Lung (tissue), 12 donors: Measurements from ENCODE around the gene CBLB. TPM values are rescaled to one million over a fixed set of nuclear protein-coding genes. Genes with fewer than 3 reads are reported as not detected.

Experiments used
- ATAC-seq: fragments of 200-7000 bp; cut with Tn5 transposase; one replicate; pipeline ENCODE4 v1.9.1; 2020; ENCODE audit warnings: moderate number of reproducible peaks; ENCODE audit not compliant: insufficient read depth, low FRiP score
- DNase-seq, 3 donors: peaks; one replicate each; pipeline ENCODE4 v3.0.0-alpha.2; 2013 to 2017
- H3K27ac ChIP-seq, 2 donors: one replicate each; pipeline ENCODE4 v1.5.1; 2013; ENCODE audit warnings: mild to moderate bottlenecking in 2 of 2, moderate library complexity in 2 of 2, control low read depth in 1 of 2, inconsistent platforms in 1 of 2, low read depth in 1 of 2, low read length in 1 of 2
- H3K27me3 ChIP-seq, 3 donors: one replicate each; pipeline ENCODE4 v1.5.1; 2013; ENCODE audit warnings: low read length in 2 of 3; ENCODE audit not compliant: control insufficient read depth in 3 of 3, insufficient read depth in 3 of 3
- H3K36me3 ChIP-seq, 4 donors: one replicate each; pipeline ENCODE4 v1.5.1; 2013; ENCODE audit warnings: low read length in 4 of 4, mild to moderate bottlenecking in 1 of 4, moderate library complexity in 1 of 4; ENCODE audit not compliant: control insufficient read depth in 4 of 4, insufficient read depth in 4 of 4
- H3K4me1 ChIP-seq, 5 donors: one replicate each; pipeline ENCODE4 v1.5.1; 2013; ENCODE audit warnings: low read length in 5 of 5, mild to moderate bottlenecking in 2 of 5, moderate library complexity in 1 of 5; ENCODE audit not compliant: control insufficient read depth in 5 of 5, insufficient read depth in 5 of 5
- H3K4me3 ChIP-seq: one replicate; pipeline ENCODE4 v1.5.1; 2013; ENCODE audit warnings: mild to moderate bottlenecking, control low read depth, moderate library complexity
- H3K9ac ChIP-seq, 2 donors: one replicate each; pipeline ENCODE4 v1.5.1; 2013; ENCODE audit warnings: low read length in 2 of 2, control low read depth in 1 of 2; ENCODE audit not compliant: insufficient read depth in 1 of 2
- H3K9me3 ChIP-seq, 4 donors: one replicate each; pipeline ENCODE4 v1.5.1; 2013; ENCODE audit warnings: low read length in 3 of 4, mild to moderate bottlenecking in 1 of 4, moderate library complexity in 1 of 4; ENCODE audit not compliant: control insufficient read depth in 4 of 4, insufficient read depth in 3 of 4
- WGBS, 2 donors: extraction: QIAGEN DNeasy Blood & Tissue Kit; methylation state at CpG; one replicate each; pipeline ENCODE4 v1.1.7; 2013; 5-methylcytosine and 5-hydroxymethylcytosine counted together
- polyA plus RNA-seq, 2 donors: library from polyadenylated mRNA; stranded (reverse); fragments of 200-250 nt; gene quantifications; one replicate each; pipeline ENCODE4 v1.2.1, GENCODE V29; 2013
- total RNA-seq, 2 donors: library from RNA; depleted of rRNA in 1 of 2; stranded (reverse); fragments of >200 nt in 1 of 2; gene quantifications; one replicate each; pipeline ENCODE4 v1.2.1, GENCODE V29; 2014 to 2021
- TF ChIP-seq, protein P1 (sequence below): IDR thresholded peaks from 2 replicates; pipeline ENCODE4 v1.5.1; 2012; ENCODE audit warnings: mild to moderate bottlenecking; ENCODE audit errors: control extremely low read depth, extremely low read depth
- donor health status: control.
- donor health status: control.
- donor health status: Bipolar disorder and iron deficiency.
- donor health status: healthy.
- donor health status: DM: yes; HTN: yes; CAD: no.

Gene CBLB
- total and polyA plus RNA-seq, 4 donors, result 7.2 to 124 (median 24.6) TPM

DNA sequence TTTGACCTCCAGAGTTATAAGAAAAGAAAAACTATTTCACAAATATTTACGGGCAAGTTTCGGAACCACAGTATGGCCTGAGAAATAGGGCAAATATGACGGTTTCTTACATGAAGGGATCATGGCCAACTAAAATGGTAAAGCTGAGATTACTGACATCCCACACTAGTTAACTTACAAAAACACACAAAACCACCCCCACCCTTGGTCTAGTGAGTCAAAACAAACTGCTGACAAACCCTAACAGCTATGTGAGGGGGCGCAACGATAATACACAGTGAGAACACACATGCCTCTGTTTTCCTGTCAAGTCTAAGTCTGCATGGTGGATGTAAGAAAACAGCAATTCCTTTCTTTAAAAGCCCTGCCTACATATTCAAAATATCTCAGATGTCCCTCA, 32.3 kb downstream of the CBLB start:
- Histone ChIP-seq H3K27ac (peak overlapping the region in 1 of 2 donors; percentile 68), H3K9ac (no peak overlapping the region), H3K4me1 (peaks cover 0 to 28% (median 9%) of the 10 kb centered on the region in 5 donors), H3K36me3 (peaks cover 0 to 12% (median 5%) of the 10 kb centered on the region in 4 donors), H3K9me3 (no peaks in the 10 kb centered on the region), H3K27me3 (no peaks in the 10 kb centered on the region), H3K4me3 (no peak overlapping the region)
- TF ChIP-seq, protein P1, sequence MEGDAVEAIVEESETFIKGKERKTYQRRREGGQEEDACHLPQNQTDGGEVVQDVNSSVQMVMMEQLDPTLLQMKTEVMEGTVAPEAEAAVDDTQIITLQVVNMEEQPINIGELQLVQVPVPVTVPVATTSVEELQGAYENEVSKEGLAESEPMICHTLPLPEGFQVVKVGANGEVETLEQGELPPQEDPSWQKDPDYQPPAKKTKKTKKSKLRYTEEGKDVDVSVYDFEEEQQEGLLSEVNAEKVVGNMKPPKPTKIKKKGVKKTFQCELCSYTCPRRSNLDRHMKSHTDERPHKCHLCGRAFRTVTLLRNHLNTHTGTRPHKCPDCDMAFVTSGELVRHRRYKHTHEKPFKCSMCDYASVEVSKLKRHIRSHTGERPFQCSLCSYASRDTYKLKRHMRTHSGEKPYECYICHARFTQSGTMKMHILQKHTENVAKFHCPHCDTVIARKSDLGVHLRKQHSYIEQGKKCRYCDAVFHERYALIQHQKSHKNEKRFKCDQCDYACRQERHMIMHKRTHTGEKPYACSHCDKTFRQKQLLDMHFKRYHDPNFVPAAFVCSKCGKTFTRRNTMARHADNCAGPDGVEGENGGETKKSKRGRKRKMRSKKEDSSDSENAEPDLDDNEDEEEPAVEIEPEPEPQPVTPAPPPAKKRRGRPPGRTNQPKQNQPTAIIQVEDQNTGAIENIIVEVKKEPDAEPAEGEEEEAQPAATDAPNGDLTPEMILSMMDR, result no peak
- DNase-seq (no peak), ATAC-seq (no peak)
- WGBS, 2 donors, result 76 to 87% methylated on average over 5 of the region's 5 CpGs

DNA sequence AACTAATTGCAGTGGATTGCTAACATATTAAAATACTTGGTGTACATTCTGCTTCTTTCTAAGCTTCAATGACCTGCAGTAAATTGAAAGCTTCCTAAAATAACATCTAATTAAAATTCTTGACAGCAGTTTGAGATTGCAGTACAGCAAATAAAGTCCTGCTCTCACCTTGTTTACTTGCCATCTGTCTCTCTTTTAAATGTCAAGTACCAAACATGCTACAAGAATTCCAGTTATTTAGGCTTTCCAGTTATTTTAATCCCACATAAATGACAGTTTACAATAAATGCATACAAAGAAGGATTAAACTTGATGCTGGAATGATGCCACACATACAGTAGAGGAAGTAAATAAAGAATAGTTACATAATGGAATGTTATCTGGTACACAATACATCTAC, 33.2 kb downstream of the CBLB start:
- TF ChIP-seq, protein P1, result no peak
- H3K9me3 ChIP-seq, result no peaks in the 10 kb centered on the region
- H3K27ac ChIP-seq, result no peak overlapping the region
- no peaks in the 10 kb centered on the region for H3K27me3 ChIP-seq
- peaks cover 0 to 32% (median 9%) of the 10 kb centered on the region in 5 donors for H3K4me1 ChIP-seq
- DNase-seq (no peak), ATAC-seq (no peak)
- no peak overlapping the region for H3K9ac ChIP-seq
- no peak overlapping the region for H3K4me3 ChIP-seq
- peaks cover 0 to 16% (median 6%) of the 10 kb centered on the region in 4 donors for H3K36me3 ChIP-seq

DNA sequence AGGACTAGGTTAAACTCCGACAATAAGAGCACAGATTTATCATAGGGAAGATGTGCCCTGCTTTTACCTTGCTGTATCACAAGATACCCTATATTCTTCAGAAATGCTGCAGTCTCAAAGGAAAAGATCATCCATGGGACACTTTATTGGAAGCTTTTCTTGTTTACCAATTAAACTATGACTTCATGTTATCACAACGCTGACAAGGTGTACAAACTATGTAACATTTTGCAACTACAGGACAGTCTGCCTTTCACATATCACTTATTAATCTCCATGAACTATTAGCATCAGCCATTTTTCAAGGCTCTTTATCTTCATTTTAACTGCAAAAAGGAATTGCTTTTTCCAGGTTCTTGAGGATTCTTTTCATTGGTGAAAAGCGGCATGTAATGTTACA, 34.0 kb downstream of the CBLB start:
- Histone ChIP-seq H3K27me3 (no peaks in the 10 kb centered on the region), H3K36me3 (peaks cover 0 to 16% (median 6%) of the 10 kb centered on the region in 4 donors), H3K4me1 (peaks cover 0 to 33% (median 9%) of the 10 kb centered on the region in 5 donors), H3K9ac (no peak overlapping the region), H3K4me3 (no peak overlapping the region), H3K9me3 (no peaks in the 10 kb centered on the region), H3K27ac (no peak overlapping the region)
- TF ChIP-seq, protein P1, result no peak
- WGBS, 2 donors, result 94 to 97% methylated on average over 3 of the region's 3 CpGs
- ATAC-seq, result no peak
- DNase-seq, result no peak

DNA sequence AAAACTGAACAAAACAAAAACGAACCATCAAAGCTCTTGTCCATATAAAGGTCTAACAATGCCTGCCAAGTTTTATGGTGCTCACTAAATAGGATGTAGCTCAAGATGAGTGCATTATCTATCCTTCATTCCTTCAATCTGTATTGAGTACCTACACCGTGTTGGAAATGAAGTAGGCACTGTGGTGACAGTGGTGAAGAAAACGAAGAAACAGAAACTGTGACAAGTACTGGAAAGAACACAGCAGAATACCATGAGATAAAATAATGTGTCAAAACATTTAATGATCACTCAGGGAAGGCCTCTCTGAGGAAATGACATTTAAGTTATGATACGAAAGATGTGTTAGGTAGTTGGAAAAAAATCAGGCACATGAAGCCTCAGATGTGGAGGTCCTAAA, 36.2 kb downstream of the CBLB start:
- no peak overlapping the region for H3K4me3 ChIP-seq
- TF ChIP-seq, protein P1, result no peak
- H3K27me3 ChIP-seq, result no peaks in the 10 kb centered on the region
- no peaks in the 10 kb centered on the region for H3K9me3 ChIP-seq
- H3K27ac ChIP-seq, result peak overlapping the region in 1 of 2 donors; percentile 74
- ATAC-seq (no peak), DNase-seq (no peak)
- peaks cover 0 to 13% (median 5%) of the 10 kb centered on the region in 4 donors for H3K36me3 ChIP-seq
- H3K9ac ChIP-seq, result no peak overlapping the region
- peaks cover 3 to 26% (median 9%) of the 10 kb centered on the region in 5 donors for H3K4me1 ChIP-seq
- WGBS, 2 donors, result 67 to 91% methylated on average over 4 of the region's 4 CpGs
